ENCODE data around the gene FRMPD4.
"Not testable (repeated sequence)": the region's sequence is repeated elsewhere in the genome, so short reads cannot be mapped to it uniquely, and the experiment has no call there.

FRMPD4 gene

GRCh38 chrX:12138361-12139313 is at the start of gene FRMPD4:
Gene FRMPD4 (plus strand): TSS chrX:12138473. CDS start chrX:12138972, 499 bp downstream.
- no peak for DNase-seq

GRCh38 chrX:12089740-12090139 is 48.5 kb upstream of the FRMPD4 start:
- no peak for DNase-seq

DNA sequence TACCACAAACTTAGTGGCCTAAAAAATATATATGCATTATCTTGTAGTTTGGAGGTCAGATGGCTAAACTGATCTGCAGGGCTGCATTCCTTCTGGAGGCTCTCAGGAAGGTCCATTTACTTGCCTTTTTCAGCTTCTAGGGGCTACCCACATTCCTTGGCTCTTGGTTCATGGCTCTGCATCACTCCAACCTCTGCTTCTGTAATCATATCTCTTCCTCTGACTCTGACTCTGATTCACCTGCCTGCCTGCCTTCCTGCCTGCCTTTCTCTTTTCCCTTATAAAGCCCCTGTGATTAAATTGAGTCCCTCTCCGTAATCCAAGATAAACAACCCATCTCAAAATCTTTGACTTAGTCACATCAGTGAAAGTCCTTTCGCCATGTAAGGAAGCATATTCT is 25.0 kb upstream of the FRMPD4 start:
- DNase-seq, result no peak

- DNase-seq, result no peak
These were observed 22.9 kb upstream of the FRMPD4 start for GRCh38 chrX:12115377-12115776.

DNA sequence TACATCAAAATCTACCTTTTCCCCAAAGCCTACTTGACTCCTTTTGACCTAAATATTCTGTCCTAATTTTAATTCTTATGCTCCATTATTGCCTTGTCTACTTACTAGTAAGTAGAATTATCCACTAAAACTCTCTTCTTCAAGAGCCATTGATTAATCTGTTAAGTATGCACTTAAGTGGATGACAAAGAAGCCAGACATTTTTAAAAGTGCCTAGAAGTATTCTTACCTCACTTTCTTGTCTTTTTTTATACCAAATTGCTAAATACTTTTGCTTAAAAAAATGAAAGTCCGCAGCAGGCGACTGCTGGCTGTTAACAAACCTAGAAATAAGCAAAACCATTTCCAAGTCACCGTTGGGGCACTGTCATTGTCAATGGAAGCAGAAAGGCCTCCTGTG is 20.1 kb upstream of the FRMPD4 start:
- DNase-seq, result no peak

GRCh38 chrX:12128017-12128416 is 10.3 kb upstream of the FRMPD4 start:
- DNase-seq, result no peak

DNA sequence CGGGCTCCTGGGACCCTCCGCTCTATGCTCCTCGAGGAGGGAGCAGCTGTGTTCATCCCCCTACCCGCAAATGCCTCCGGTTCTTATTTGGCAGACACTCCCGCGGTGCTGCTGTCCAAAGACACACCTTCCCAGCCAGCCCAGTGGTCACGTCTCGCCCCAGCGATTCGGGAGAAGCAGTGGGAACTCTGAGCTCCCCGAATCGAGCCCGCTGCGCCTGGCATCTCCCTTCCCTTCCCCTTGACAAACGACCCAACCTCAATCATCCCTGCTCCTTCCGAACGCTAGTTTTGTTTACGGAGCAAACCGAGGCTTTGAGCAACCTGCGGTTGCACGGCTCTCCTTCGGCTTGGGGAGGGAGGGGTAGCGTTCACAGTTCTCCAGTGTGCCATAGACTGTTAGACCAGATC is 317 bp upstream of the FRMPD4 start:
- DNase-seq, result no peak

DNA sequence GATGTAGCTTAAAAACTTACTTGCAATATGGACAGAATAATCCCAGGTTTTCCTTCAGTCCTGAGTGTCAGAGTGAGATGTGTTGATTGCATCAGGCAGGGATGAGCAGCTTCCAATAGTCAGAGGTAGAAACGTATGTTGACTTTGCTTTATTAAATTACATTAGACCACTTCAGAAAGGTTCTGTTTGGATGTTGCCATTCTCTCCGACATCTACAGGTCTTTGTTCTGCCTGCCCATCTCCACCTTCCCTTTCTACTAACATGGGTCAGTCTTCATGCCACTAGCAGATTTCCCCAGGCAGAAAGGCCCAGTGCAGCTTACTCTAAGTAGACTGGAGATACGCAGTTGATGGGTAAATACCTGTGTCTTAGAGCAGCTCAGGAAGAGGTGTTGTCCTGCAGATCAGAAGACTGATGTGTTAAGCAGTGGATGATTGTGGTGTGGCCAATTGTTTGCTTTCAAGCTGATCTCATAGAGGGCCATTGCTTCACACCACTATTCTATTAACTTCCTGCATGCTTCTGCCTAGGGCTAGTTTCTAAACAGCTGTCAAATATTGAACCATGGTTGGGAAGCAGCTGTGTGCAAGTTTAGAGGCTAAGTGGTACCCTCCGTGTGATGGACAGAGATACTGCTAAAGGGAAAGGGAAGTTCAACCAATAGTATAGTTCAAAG is 1.8 kb downstream of the FRMPD4 start:
- no peak for DNase-seq

DNA sequence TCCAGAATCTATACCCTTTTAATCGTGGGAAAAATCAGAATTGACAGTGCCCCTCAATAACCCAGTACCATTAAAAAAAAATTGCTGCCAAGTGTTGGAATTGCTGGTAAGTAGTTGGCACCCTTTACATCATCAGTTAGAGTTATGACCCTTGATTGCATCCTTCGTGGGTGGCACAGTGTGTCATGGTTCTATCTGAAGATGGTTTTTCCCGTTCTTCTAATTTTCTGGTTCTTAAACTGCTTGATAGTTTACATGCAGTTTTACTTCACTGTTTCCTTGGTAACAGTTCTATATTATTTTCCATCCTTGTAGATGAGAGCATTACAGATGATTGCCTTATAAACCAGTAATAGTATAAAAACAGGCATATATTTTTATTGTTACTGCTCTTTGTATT is 3.2 kb downstream of the FRMPD4 start:
- no peak for DNase-seq

DNA sequence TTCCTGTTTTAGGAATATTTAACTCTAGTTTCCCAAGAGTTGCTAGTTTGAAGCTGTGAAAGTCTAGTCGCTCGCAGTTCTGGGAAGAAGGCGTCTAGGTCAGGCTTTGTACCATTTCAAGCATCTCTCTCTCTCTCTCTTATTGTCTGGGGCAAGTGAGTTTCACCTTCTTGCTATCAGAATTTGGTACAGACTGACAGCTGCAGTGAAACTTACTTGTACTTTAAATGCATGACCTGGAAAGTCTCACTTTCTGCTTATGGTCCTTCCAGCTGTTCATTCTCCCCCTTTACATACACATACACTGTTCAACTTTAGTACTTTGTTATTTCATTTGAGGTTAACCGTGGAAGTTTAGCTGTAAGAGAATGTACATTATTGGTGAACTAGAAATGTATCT is 4.4 kb downstream of the FRMPD4 start:
- DNase-seq, result no peak

GRCh38 chrX:12145402-12145801 is 7.1 kb downstream of the FRMPD4 start:
- no peak for DNase-seq

GRCh38 chrX:12149670-12150407 is 11.6 kb downstream of the FRMPD4 start:
- no peak for DNase-seq

- DNase-seq, result no peak
These were observed 15.0 kb downstream of the FRMPD4 start for GRCh38 chrX:12153317-12153716.

GRCh38 chrX:12153741-12154140 is 15.5 kb downstream of the FRMPD4 start:
- no peak for DNase-seq

- DNase-seq, result no peak
These were observed 21.5 kb downstream of the FRMPD4 start for GRCh38 chrX:12159799-12160198.

GRCh38 chrX:12162420-12162819 is 24.1 kb downstream of the FRMPD4 start:
- DNase-seq, result no peak

GRCh38 chrX:12164180-12164579 is 25.9 kb downstream of the FRMPD4 start:
- not testable (repeated sequence) for DNase-seq

GRCh38 chrX:12170755-12171154 is 32.5 kb downstream of the FRMPD4 start:
- no peak for DNase-seq

DNA sequence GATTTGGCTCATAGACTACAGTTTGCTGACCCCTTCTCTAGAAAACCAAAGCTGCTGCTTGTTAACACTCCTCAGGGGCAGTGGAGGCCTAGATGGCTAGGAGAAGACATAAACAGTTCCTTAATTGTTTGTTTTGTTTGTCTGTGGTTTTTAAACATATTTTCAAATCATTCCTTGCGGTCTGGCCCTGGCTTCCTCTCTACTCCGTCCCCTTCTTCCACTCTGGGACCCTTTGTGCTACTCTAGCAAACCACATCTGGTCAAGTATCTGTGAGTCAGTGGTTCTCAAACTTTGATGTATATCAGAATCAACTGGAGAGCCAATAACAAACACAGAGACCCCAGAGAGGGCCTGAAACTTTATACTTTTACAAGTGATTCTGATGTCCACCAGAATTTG is 36.1 kb downstream of the FRMPD4 start:
- no peak for DNase-seq

DNA sequence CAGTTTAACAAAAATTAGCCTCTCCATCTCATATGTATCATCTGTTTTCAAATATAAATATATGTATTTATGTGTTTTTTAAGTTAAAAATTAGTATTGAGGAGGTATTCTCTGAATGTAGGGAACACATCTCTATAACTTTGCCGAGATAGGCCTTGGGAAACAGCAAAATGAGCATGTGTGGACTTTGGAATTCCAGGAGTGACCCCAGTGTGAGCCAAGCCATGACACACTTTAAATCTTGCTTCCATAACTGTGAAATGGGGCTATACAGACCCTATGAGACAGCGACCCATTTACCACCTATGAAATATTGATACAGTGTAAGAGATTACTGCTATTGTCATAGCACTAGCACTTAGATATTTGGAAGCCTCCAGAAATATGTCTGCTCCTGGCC is 58.8 kb downstream of the FRMPD4 start:
- no peak for DNase-seq

DNA sequence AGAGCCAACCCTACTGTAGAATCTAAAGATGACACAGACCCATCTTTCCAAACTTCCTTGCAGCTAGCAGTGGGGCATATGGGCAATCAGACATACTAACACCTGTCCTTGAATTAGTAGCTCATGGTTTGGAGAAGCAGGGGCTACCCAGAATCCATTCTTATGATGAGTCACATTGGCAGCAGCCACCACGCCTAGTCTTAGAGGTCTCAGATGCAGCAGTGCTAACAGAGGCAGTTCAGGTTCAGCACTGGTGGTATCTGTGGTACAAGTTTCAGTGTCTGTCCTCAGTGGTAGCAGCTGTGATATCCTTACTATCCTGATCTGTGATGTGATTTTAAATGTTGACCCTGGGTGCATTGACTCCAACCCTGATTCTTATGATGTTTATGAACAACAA is 68.1 kb downstream of the FRMPD4 start:
- DNase-seq, result no peak

DNA sequence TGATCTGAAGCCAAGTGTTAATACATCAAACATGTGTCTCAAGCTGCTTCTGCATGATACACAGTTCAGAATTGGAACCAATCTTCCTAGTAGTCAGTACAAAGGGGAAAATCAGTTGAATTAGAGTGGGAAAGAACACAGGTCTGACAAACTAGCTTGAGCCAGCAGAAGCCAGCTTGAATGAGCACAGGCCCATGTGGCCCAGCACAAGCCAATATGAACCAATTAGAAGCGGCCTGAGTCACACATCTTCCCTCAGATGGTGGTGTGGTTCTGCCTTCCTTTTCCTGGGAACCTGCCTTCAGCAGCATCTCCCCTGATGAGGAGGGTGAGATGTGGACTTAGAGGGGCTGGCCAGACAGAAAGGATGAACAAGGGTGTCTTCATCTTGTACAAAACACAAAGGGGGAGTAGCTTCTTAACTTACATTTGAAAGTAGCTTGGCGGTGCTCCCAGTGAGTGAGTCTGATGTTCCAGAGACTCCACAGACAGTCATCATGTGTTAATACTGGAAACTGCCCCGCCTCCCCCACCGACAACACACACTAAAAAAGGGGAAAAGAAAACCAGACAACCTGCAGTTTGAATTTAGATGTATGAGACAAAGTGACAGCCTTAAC is 72.0 kb downstream of the FRMPD4 start:
- DNase-seq, result no peak

GRCh38 chrX:12210971-12211370 is 72.7 kb downstream of the FRMPD4 start:
- no peak for DNase-seq

Data from activated naive CD4-positive, alpha-beta T cell (primary cell).